Progenitor cell of endocrine pancreas (in vitro differentiated cells): ENCODE results near the gene ZRANB2. TPM values are rescaled to one million over a fixed set of nuclear protein-coding genes. Genes with fewer than 3 reads are reported as not detected.

ENCODE experiments used
- DNase-seq: peaks from one replicate; pipeline ENCODE4 v3.0.0; 2021; ENCODE audit warnings: low spot score; ENCODE audit not compliant: unreplicated experiment
- H3K27ac Mint-ChIP-seq: 2 replicates; pipeline ENCODE4 v1.8.0; 2021; ENCODE audit warnings: mild to moderate bottlenecking, moderate library complexity, mixed read lengths
- H3K27me3 Mint-ChIP-seq: 2 replicates; pipeline ENCODE4 v1.8.0; 2021; ENCODE audit warnings: mixed read lengths
- H3K36me3 Mint-ChIP-seq: 2 replicates; pipeline ENCODE4 v1.8.0; 2022; ENCODE audit warnings: mixed read lengths; ENCODE audit not compliant: insufficient read depth
- H3K4me1 Mint-ChIP-seq: 2 replicates; pipeline ENCODE4 v1.8.0; 2021; ENCODE audit warnings: low read depth, mixed read lengths
- H3K4me3 Mint-ChIP-seq: 2 replicates; pipeline ENCODE4 v1.8.0; 2021; ENCODE audit warnings: low read depth, mild to moderate bottlenecking, moderate library complexity, mixed read lengths
- H3K9me3 Mint-ChIP-seq: 2 replicates; pipeline ENCODE4 v1.8.0; 2021; ENCODE audit warnings: low read depth, mixed read lengths
- total RNA-seq: library from RNA; stranded (reverse); gene quantifications from 2 replicates; pipeline ENCODE4 v1.2.1, GENCODE V29; 2021
- TF ChIP-seq, protein P1 (sequence below): fragments of 200-600 bp; sonication (generic); IDR thresholded peaks from one replicate; pipeline ENCODE4 v1.5.0; 2021; ENCODE audit warnings: antibody characterized with exemption, mild to moderate bottlenecking; ENCODE audit not compliant: unreplicated experiment

ZRANB2 gene
- total RNA-seq, 1 donor from 2014 or later, result 115 TPM

DNA sequence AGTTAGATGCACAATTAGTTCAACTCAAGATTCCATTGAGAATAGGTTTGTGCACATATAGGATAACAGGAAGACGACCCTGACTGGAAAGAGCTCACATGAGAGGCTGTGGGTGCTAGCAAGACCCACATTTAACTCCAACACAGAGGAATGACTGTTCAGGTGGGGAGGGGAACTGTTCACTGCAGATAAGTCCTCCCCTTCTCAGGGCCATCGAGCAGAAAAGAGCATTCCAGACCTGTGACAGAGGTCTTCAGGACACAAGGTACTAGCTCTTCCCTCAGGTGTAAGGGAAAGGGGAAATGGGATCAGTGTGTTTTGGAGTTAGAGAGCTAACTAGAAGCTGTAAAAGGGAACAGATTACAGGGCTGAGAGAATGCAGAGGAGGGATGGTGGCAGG, 41.9 kb downstream of the ZRANB2 start:
- H3K36me3 Mint-ChIP-seq, result no peaks in the 10 kb centered on the region
- H3K4me1 Mint-ChIP-seq, result no peaks in the 10 kb centered on the region
- no peak for DNase-seq
- H3K27me3 Mint-ChIP-seq, result peaks cover 23% of the 10 kb centered on the region
- TF ChIP-seq, protein P1, sequence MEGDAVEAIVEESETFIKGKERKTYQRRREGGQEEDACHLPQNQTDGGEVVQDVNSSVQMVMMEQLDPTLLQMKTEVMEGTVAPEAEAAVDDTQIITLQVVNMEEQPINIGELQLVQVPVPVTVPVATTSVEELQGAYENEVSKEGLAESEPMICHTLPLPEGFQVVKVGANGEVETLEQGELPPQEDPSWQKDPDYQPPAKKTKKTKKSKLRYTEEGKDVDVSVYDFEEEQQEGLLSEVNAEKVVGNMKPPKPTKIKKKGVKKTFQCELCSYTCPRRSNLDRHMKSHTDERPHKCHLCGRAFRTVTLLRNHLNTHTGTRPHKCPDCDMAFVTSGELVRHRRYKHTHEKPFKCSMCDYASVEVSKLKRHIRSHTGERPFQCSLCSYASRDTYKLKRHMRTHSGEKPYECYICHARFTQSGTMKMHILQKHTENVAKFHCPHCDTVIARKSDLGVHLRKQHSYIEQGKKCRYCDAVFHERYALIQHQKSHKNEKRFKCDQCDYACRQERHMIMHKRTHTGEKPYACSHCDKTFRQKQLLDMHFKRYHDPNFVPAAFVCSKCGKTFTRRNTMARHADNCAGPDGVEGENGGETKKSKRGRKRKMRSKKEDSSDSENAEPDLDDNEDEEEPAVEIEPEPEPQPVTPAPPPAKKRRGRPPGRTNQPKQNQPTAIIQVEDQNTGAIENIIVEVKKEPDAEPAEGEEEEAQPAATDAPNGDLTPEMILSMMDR, result no peak
- H3K27ac Mint-ChIP-seq, result no peak overlapping the region
- no peak overlapping the region for H3K4me3 Mint-ChIP-seq
- no peaks in the 10 kb centered on the region for H3K9me3 Mint-ChIP-seq

DNA sequence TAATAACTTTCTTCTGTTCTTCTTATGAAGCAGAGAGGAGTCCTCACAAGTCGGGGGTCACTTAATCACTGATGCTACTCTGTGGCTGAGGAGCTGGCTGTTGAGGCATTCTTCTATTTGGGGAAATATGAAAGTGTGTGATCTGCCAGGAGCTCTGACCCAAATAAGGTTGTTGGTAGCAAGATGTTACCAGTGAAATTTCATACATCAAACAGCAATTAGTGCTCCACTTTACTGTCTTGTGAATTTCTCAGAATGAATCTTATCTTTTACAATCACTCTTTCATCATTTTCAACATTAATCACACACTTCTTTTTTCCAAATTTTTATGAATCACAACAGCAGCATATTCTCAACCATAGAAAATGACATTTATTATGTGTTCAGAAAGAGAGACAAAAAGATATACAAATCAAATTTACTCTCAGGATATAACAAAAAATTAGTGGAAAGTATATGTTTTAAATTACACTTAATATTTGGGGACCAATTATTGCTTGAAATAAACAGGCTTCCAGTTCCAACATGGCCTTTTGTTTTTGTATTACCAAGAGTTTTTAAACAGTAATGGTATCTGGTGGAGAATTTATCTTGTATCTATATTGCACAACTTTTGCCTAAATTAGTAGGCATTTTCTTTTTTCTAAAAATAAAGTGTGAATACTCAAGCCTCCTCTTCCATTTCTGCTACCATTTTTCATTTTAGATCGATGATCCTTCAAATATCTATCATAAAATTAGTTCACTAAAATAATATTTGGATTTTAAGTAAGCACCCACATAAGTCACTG, 42.8 kb downstream of the ZRANB2 start:
- Mint-ChIP-seq H3K36me3 (no peaks in the 10 kb centered on the region), H3K4me3 (no peak overlapping the region), H3K27ac (no peak overlapping the region), H3K27me3 (peaks cover 23% of the 10 kb centered on the region), H3K4me1 (no peaks in the 10 kb centered on the region), H3K9me3 (no peaks in the 10 kb centered on the region)
- TF ChIP-seq, protein P1, result no peak
- no peak for DNase-seq

DNA sequence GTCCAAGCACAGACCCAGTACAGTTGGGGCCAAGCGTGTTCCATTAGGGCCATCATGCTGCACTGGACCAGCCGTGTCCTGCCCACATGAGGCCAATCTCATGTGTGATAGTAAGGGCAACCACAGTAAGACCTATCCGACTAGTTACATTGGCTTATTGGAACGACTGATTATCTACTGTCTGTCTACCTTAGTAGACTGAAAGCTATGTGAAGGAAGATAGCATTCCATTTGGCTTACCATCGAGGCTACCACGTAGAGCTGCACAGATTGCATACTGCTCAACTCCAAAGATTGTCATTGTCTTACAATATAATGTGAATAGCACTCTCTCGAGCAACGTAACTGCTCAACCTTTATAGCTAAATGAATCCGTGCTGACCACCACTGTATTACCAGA, 43.8 kb downstream of the ZRANB2 start:
- Mint-ChIP-seq H3K36me3 (no peaks in the 10 kb centered on the region), H3K9me3 (no peaks in the 10 kb centered on the region), H3K27ac (no peak overlapping the region), H3K27me3 (peaks cover 20% of the 10 kb centered on the region), H3K4me1 (no peaks in the 10 kb centered on the region), H3K4me3 (no peak overlapping the region)
- DNase-seq, result no peak
- TF ChIP-seq, protein P1, result no peak

DNA sequence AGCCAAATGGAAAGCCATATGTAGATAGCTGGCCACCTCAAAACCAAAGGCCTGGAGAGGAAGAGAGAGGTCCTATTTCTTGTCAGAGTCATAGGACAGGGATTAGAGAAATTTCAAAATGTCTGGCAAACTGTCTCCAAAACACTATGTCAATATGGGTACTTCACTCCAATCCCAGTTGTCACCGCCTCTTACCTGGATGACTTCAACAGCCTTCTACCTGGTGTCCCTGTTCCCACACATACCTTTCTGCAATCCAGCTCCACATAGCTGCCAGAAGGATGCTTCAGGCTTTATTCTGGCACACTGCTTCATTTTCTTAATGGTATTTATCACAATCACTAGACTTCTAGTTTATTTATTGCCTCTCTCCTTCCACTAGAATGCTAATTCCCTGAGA, 47.7 kb downstream of the ZRANB2 start:
- DNase-seq, result no peak
- Mint-ChIP-seq H3K27ac (no peak overlapping the region), H3K9me3 (no peaks in the 10 kb centered on the region), H3K36me3 (no peaks in the 10 kb centered on the region), H3K4me3 (no peak overlapping the region), H3K4me1 (no peaks in the 10 kb centered on the region), H3K27me3 (no peaks in the 10 kb centered on the region)
- TF ChIP-seq, protein P1, result no peak

DNA sequence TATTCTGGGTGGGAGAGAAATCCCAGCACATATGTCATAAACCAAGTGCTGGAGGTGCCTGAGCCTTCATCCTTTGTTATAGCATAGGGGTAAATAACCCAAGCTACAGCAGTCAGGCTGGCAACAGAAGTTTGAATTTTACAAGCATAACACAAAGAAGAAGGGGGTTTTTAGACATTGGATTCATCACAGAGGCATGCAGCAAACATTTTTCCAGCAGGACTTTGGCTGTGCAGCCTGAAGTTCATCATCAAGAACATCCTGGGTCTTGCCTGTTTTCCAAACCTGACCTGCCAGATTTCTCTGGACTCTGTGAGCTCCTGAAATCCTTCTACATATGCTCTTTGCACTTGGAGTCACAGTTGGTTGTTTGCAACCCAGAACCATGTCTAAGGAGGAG, 49.4 kb downstream of the ZRANB2 start:
- Mint-ChIP-seq H3K27ac (no peak overlapping the region), H3K9me3 (no peaks in the 10 kb centered on the region), H3K4me1 (no peaks in the 10 kb centered on the region), H3K36me3 (no peaks in the 10 kb centered on the region), H3K27me3 (no peaks in the 10 kb centered on the region), H3K4me3 (no peak overlapping the region)
- TF ChIP-seq, protein P1, result no peak
- DNase-seq, result no peak
